ENCODE data around the gene DIPK1B.

Gene DIPK1B

DNA sequence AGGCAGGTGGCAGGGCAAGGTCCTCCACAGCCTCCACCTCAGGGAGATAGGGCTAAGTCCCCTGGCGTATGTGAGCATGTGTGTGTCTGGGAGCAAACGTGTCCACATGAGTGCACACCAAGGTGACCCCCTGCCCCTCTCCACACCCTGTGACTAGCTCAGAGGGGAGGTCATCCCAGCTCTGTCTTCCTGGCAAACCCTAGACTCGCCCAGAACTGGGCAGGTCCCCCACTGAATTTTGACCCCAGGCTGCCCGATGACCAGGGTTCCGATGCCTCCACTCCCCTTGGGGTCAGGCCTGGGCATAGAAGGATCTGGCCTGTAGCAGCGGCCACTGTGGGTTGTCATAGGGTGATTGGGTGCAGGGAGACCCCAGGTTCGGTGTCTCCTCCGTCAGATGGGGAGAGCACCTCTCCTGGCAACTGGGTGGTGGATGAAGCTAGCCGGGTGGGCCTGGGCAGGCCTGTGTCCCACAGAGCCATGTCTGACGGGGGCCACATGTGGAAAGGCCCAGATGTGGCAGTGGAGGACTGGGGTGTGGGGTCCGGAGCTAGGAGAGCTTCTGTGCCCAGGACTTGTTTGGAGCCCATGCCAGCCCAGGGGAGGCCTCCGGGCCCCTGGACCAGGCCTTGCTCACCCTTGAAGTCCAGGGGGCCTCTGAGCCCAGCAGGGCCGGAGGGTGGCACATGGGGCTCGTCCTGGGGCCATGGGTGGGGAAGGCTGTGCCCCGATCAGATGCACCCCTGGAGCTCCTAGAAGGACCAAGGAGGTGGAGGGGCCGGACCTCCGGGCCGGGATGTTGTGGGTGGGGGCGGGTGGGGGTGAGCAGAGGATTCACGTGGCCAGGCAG is 6.2 kb downstream of the DIPK1B start:
- H2AFZ ChIP-seq (ENCODE audit: low read depth, low read length) = no peak overlapping the region
- H3K9me3 ChIP-seq (ENCODE audit: low read length) = no peaks in the 10 kb centered on the region
- no peaks in the 10 kb centered on the region for H3K27me3 ChIP-seq (ENCODE audit: insufficient read depth, low read length)
- H3K4me1 ChIP-seq (ENCODE audit: insufficient read depth, low read length) = peaks cover 40% of the 10 kb centered on the region
- no peak overlapping the region for H3K4me3 ChIP-seq (ENCODE audit: low read length)
- H3K36me3 ChIP-seq (ENCODE audit: insufficient read depth, low read length) = peaks cover 27% of the 10 kb centered on the region

DNA sequence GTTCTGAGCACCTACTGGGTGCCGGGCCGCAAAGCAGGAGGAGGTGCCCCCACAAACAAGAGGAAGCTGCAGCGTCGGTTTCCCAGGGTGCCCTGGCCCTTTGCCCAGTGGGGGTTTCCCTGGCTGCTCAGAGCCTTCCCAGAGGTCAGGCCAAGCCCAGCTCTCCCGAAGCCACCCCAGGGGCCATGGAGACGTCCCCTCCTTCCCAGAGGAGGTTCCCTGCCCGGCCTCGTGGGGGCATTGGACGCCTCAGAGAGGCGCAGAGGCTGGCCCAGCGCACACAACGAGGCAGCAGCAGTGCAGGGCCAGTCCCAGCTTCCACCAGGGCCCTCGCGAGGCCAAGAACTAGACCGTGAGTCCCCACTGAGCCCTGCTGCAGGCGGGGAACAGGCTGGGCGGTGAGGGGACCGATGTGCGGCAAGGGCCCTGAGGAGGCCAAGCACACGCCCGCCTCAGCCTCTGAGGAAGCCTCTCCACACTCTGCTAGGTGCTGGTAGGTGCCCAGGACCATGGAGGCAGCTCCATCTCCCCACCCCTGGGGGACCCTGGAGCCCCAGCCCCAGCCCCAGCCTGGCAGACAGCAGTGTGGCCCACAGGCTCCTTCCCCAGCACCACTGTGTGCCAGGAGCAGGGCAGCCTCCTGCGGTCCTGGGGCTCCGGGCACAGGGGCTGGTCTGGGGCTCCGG is 7.0 kb downstream of the DIPK1B start:
- Histone ChIP-seq H3K9me3 (ENCODE audit: low read length) (no peaks in the 10 kb centered on the region), H3K27me3 (ENCODE audit: insufficient read depth, low read length) (no peaks in the 10 kb centered on the region), H3K36me3 (ENCODE audit: insufficient read depth, low read length) (peaks cover 35% of the 10 kb centered on the region), H3K4me3 (ENCODE audit: low read length) (no peak overlapping the region), H2AFZ (ENCODE audit: low read depth, low read length) (no peak overlapping the region), H3K4me1 (ENCODE audit: insufficient read depth, low read length) (peaks cover 32% of the 10 kb centered on the region)

DNA sequence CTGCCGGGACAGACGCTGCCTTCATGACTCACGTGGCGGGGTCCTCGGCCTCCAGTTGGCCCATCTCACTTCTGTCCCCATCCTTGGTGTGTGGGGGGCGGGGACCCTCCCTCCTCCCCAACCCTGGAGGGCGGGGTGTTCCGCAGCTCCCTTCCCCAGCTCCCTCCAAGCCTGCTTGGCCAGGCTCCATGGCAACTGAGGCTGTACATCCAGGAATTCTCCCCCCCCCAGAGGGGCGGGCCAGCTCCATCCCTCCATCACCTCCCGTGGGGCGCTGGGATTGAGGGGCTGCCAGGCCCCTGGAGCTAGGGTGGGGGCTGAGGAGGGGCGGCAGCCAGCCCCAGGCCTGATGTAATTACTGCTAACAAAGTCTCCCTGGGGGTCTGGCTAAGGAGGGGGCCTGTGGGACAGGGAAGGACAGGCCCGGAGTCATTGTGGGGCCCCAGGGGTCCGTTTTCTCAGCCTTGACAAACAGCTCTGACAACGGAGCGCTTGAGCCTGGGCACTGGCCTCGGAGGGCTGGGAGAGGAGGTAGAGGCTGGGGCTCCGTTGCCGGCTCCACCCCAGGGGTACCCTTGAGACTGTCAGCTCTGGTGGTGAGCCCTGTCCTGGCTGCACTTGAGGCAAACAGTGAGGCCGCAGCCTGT is 8.0 kb downstream of the DIPK1B start:
- Histone ChIP-seq H3K4me1 (ENCODE audit: insufficient read depth, low read length) (peaks cover 31% of the 10 kb centered on the region), H2AFZ (ENCODE audit: low read depth, low read length) (no peak overlapping the region), H3K4me3 (ENCODE audit: low read length) (peak overlapping the region; percentile 26), H3K27me3 (ENCODE audit: insufficient read depth, low read length) (no peaks in the 10 kb centered on the region), H3K9me3 (ENCODE audit: low read length) (no peaks in the 10 kb centered on the region), H3K36me3 (ENCODE audit: insufficient read depth, low read length) (peaks cover 42% of the 10 kb centered on the region)

DNA sequence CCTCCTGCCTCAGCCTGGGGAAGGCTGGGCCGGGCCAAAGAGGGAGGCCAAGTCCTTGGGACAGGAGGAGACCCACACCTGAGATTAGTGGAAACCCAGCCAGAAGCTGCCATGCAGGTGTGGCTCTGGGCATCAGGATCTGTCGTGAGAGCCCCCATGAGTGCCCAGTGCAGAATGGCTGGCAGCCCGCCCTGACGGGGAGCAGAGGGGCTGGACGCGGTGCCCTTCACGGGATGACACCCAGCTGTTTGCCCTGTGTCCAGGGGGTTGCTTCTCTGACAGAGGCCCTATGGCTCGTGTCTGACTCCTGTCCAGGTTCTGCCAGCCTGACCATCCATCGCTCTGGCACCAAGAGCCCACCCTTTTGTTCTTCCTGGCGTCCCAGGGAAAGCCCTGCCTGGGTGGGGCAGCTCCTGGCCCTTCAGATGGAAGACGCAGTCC is 8.5 kb downstream of the DIPK1B start:
- Histone ChIP-seq H3K27me3 (ENCODE audit: insufficient read depth, low read length) (no peaks in the 10 kb centered on the region), H3K4me3 (ENCODE audit: low read length) (no peak overlapping the region), H3K4me1 (ENCODE audit: insufficient read depth, low read length) (peaks cover 36% of the 10 kb centered on the region), H3K36me3 (ENCODE audit: insufficient read depth, low read length) (peaks cover 44% of the 10 kb centered on the region), H2AFZ (ENCODE audit: low read depth, low read length) (no peak overlapping the region), H3K9me3 (ENCODE audit: low read length) (no peaks in the 10 kb centered on the region)

DNA sequence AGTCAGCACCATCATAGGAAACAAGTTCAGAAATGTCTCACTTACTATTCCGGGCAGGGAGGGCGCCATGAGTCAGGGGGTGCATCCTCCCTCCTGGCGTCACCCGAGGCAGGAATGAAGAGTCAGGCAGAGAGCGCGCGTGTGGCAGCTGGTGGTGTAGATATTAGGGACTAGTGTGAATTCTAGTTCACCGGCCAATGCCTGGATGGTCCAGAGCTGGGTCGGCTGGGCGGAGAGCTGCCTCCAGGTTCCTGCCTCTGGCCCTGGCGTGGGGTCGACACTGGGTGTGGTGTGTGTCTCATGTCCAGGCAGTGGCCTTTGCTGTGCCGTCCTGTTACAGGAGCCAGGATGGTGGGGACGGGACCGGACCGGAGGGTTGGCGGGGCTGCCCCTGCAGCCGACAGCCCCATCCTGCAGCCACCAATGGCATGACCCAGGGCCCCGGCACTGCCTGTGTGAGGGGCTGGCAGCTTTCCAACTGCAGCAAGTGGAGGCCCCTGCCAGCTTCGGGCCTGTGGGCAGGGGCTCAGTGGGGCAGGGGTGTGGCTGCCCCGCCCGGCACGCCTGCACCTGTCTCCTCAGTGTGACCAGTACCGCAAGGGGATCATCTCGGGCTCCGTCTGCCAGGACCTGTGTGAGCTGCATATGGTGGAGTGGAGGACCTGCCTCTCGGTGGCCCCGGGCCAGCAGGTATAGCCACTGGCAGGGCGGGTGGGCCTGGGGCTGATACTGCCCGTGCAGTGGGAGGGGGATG is 9.1 kb downstream of the DIPK1B start:
- no peaks in the 10 kb centered on the region for H3K9me3 ChIP-seq (ENCODE audit: low read length)
- H2AFZ ChIP-seq (ENCODE audit: low read depth, low read length) = no peak overlapping the region
- no peaks in the 10 kb centered on the region for H3K27me3 ChIP-seq (ENCODE audit: insufficient read depth, low read length)
- H3K36me3 ChIP-seq (ENCODE audit: insufficient read depth, low read length) = peaks cover 48% of the 10 kb centered on the region
- H3K4me1 ChIP-seq (ENCODE audit: insufficient read depth, low read length) = peaks cover 42% of the 10 kb centered on the region
- H3K4me3 ChIP-seq (ENCODE audit: low read length) = no peak overlapping the region

DNA sequence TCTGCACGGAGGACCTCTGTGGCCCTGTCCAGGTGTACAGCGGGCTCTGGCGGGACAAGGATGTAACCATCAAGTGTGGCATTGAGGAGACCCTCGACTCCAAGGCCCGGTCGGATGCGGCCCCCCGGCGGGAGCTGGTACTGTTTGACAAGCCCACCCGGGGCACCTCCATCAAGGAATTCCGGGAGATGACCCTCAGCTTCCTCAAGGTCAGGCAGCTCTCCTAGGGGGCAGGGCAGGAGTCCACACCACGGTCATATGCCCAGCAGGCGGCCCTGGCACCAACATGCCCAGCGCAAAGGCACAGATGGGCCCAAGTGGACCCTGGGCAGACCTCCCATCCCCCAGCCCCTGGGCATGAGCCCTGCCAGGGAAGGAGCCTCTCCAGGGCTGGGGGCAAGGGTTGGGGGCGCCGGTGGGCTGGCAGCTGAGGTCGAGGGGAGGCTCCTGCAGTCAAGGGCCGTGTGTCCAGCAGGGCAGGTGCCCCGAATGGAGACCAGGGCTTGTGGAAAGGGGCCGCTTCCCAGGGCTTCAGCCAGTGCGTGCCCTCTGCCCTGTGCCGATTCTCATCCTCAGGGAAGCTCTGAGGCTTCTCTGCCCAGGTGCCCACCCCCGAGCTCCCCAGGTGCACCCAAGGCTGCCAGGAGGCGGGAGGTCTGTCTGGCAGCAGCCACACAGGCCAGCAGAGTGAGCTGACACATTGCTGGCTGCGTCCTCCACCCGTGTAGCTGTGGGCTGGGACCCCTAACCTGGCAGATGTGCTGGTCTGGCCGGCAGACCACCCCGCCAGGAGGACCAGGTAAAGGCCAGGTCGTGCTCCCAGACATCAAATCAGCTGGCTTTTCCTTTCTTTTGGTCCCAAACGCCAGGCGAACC is 10.0 kb downstream of the DIPK1B start:
- H3K27me3 ChIP-seq (ENCODE audit: insufficient read depth, low read length) = no peaks in the 10 kb centered on the region
- peaks cover 51% of the 10 kb centered on the region for H3K4me1 ChIP-seq (ENCODE audit: insufficient read depth, low read length)
- peaks cover 52% of the 10 kb centered on the region for H3K36me3 ChIP-seq (ENCODE audit: insufficient read depth, low read length)
- H3K9me3 ChIP-seq (ENCODE audit: low read length) = no peaks in the 10 kb centered on the region
- H3K4me3 ChIP-seq (ENCODE audit: low read length) = no peak overlapping the region
- no peak overlapping the region for H2AFZ ChIP-seq (ENCODE audit: low read depth, low read length)

DNA sequence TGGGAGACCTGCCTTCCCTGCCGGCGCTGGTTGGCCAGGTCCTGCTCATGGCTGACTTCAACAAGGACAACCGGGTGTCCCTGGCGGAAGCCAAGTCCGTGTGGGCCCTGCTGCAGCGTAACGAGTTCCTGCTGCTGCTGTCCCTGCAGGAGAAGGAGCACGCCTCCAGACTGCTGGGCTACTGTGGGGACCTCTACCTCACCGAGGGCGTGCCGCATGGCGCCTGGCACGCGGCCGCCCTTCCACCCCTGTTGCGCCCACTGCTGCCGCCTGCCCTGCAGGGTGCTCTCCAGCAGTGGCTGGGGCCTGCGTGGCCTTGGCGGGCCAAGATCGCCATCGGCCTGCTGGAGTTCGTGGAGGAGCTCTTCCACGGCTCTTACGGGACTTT is 10.6 kb downstream of the DIPK1B start:
- Histone ChIP-seq H3K4me1 (ENCODE audit: insufficient read depth, low read length) (peaks cover 54% of the 10 kb centered on the region), H2AFZ (ENCODE audit: low read depth, low read length) (no peak overlapping the region), H3K27me3 (ENCODE audit: insufficient read depth, low read length) (no peaks in the 10 kb centered on the region), H3K9me3 (ENCODE audit: low read length) (no peaks in the 10 kb centered on the region), H3K36me3 (ENCODE audit: insufficient read depth, low read length) (peaks cover 52% of the 10 kb centered on the region), H3K4me3 (ENCODE audit: low read length) (no peak overlapping the region)

DNA sequence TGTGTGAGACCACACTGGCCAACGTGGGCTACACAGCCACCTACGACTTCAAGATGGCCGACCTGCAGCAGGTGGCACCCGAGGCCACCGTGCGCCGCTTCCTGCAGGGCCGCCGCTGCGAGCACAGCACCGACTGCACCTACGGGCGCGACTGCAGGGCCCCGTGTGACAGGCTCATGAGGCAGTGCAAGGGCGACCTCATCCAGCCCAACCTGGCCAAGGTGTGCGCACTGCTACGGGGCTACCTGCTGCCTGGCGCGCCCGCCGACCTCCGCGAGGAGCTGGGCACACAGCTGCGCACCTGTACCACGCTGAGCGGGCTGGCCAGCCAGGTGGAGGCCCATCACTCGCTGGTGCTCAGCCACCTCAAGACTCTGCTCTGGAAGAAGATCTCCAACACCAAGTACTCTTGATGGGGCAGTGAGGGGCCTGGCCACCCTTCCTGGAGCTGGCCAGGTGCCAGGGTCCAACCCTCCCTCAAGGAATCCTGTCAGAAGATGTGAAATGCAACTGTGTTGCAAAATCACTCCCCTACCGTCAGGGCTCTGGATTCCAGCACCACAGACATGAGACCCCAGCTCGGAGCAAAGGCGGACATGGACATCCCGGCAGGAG is 11.1 kb downstream of the DIPK1B start:
- H3K4me3 ChIP-seq (ENCODE audit: low read length) = no peak overlapping the region
- no peaks in the 10 kb centered on the region for H3K9me3 ChIP-seq (ENCODE audit: low read length)
- H3K36me3 ChIP-seq (ENCODE audit: insufficient read depth, low read length) = peaks cover 52% of the 10 kb centered on the region
- no peaks in the 10 kb centered on the region for H3K27me3 ChIP-seq (ENCODE audit: insufficient read depth, low read length)
- peaks cover 54% of the 10 kb centered on the region for H3K4me1 ChIP-seq (ENCODE audit: insufficient read depth, low read length)
- no peak overlapping the region for H2AFZ ChIP-seq (ENCODE audit: low read depth, low read length)

DNA sequence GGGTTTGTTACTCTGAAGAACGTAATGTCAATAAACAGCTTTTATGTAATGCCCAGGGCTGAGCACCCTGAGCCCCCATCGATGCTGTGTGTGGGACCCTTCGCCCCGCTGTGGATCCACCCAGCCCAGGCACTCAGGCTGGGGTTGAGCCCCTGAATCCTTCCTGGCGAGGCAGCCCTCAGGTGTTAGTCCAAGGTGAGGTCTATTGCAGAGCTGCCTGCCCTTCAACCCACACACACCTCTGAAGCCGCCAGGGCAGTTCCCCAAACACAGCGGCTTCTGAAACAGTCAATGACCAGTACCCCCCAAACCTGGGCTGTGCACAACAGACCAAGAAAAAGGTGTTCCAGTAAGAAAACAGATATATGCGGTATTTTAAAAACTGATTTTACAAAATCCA is 11.6 kb downstream of the DIPK1B start:
- Histone ChIP-seq H3K4me3 (ENCODE audit: low read length) (no peak overlapping the region), H3K27me3 (ENCODE audit: insufficient read depth, low read length) (no peaks in the 10 kb centered on the region), H2AFZ (ENCODE audit: low read depth, low read length) (no peak overlapping the region), H3K4me1 (ENCODE audit: insufficient read depth, low read length) (peaks cover 54% of the 10 kb centered on the region), H3K9me3 (ENCODE audit: low read length) (no peaks in the 10 kb centered on the region), H3K36me3 (ENCODE audit: insufficient read depth, low read length) (peaks cover 52% of the 10 kb centered on the region)

DNA sequence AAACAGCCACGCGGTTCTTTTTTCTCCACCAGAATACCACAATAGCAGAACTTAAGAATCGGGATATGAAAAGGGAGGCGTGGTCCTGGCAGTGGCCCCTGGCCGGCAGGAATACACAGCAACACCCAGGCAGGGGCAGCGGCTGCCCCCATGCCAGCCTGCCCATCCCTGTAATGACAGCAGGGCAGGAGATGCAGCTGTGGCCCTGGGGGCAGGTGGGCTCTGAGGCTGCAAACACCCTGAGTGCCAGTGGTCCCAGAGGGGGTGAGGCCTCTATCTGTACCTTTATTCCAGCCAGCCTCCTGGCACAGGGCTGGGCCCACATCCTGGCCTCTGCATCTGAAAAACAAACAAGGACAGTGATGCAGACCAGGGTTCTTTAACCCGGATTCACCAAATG is 12.4 kb downstream of the DIPK1B start:
- Histone ChIP-seq H3K9me3 (ENCODE audit: low read length) (no peaks in the 10 kb centered on the region), H2AFZ (ENCODE audit: low read depth, low read length) (no peak overlapping the region), H3K36me3 (ENCODE audit: insufficient read depth, low read length) (peaks cover 52% of the 10 kb centered on the region), H3K4me1 (ENCODE audit: insufficient read depth, low read length) (peaks cover 46% of the 10 kb centered on the region), H3K27me3 (ENCODE audit: insufficient read depth, low read length) (no peaks in the 10 kb centered on the region), H3K4me3 (ENCODE audit: low read length) (no peak overlapping the region)

DNA sequence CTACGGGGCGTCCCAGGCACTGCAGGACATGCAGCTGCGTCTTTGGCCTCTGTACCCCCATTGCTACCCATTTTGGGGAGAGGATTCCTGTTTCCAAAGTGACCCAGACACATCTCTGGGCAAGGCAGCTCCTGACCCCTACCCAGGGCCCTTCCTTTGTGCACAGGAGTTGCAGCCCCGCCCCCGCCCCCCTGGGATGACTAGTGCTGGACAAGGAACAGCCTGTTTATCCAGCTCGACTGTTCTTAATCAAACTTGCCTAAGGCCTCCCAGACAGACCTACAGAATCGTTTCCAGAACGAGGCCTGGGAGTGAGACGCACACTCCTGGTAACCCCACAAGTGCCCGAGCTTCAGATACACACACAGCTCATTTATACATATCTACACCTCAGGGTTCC is 13.2 kb downstream of the DIPK1B start:
- Histone ChIP-seq H3K9me3 (ENCODE audit: low read length) (no peaks in the 10 kb centered on the region), H3K36me3 (ENCODE audit: insufficient read depth, low read length) (peaks cover 52% of the 10 kb centered on the region), H2AFZ (ENCODE audit: low read depth, low read length) (no peak overlapping the region), H3K4me1 (ENCODE audit: insufficient read depth, low read length) (peaks cover 38% of the 10 kb centered on the region), H3K4me3 (ENCODE audit: low read length) (no peak overlapping the region), H3K27me3 (ENCODE audit: insufficient read depth, low read length) (no peaks in the 10 kb centered on the region)

DNA sequence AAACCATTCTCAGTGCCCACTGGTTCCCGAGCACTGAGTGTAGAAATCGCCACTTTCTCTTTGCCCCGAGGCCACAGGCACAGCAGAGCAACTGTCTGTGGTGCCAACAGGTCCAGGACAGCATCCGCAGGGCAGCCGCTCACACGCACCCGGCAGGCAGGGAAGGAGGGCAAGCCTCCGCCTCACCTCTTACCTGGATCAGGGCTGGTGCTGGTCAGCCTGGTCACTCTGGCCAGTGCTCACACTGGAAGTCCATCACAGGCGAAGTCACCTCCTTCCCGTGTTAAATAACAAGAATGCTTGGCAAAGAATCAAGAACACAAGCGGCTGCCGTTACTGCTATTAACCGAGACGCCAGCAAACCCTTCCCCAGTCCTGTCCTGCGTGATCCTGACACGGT is 13.7 kb downstream of the DIPK1B start:
- peaks cover 51% of the 10 kb centered on the region for H3K36me3 ChIP-seq (ENCODE audit: insufficient read depth, low read length)
- peaks cover 33% of the 10 kb centered on the region for H3K4me1 ChIP-seq (ENCODE audit: insufficient read depth, low read length)
- no peaks in the 10 kb centered on the region for H3K9me3 ChIP-seq (ENCODE audit: low read length)
- no peak overlapping the region for H2AFZ ChIP-seq (ENCODE audit: low read depth, low read length)
- no peaks in the 10 kb centered on the region for H3K27me3 ChIP-seq (ENCODE audit: insufficient read depth, low read length)
- H3K4me3 ChIP-seq (ENCODE audit: low read length) = no peak overlapping the region

Data from neuron (in vitro differentiated cells).